HEK293 (cell line): Measurements from ENCODE around the gene PDE4B.

Experiments
- CTCF ChIA-PET: fragments of 350-600 bp; formaldehyde crosslinking; extraction: SDS; loops from one replicate; lab custom pipeline; 2021; ENCODE audit warnings: antibody characterized with exemption; lab: Yijun Ruan, JAX
- POLR2A ChIA-PET: fragments of 300-600 bp; formaldehyde crosslinking; extraction: SDS; loops from one replicate; lab custom pipeline; 2020; ENCODE audit warnings: antibody characterized with exemption, inconsistent platforms; lab: Yijun Ruan, JAX
- H3K27ac ChIP-seq: fragments of 200-500 bp; sonication (Bioruptor generic); 2 replicates; pipeline ENCODE4 v1.5.1; 2014; ENCODE audit warnings: low read depth, low read length, control low read depth, inconsistent platforms; ENCODE audit errors: extremely low read depth
- H3K36me3 ChIP-seq, 2 experiments: fragments of 200-500 bp in 1 of 2; sonication (Bioruptor generic) in 1 of 2; 1 replicate in 1 of 2; 2 replicates in 1 of 2; pipeline ENCODE4 v1.5.1; 2014 to 2017; ENCODE audit warnings: inconsistent platforms in 2 of 2, low read length in 2 of 2; ENCODE audit not compliant: control insufficient read depth in 2 of 2, insufficient read depth in 1 of 2
- H3K4me1 ChIP-seq: fragments of 200-500 bp; sonication (Bioruptor generic); 2 replicates; pipeline ENCODE4 v1.5.1; 2014; ENCODE audit warnings: mild to moderate bottlenecking, low read length, inconsistent platforms; ENCODE audit not compliant: control insufficient read depth, insufficient read depth
- H3K4me3 ChIP-seq: 2 replicates; pipeline ENCODE4 v1.5.1; 2011; ENCODE audit warnings: low read depth, mild to moderate bottlenecking, control low read depth, low read length, moderate library complexity
- H3K9me3 ChIP-seq: fragments of 200-500 bp; sonication (Bioruptor generic); 2 replicates; pipeline ENCODE4 v1.5.1; 2014; ENCODE audit warnings: low read depth, low read length, inconsistent platforms; ENCODE audit not compliant: control insufficient read depth, insufficient read depth
- BCL11B ChIP-seq: fragments of 450-650 bp; formaldehyde crosslinking; IDR thresholded peaks from 2 replicates; pipeline ENCODE4 v1.5.1; 2016; ENCODE audit warnings: low read depth, missing biosample characterization, missing genetic modification characterization
- FEZF1 ChIP-seq: fragments of 450-650 bp; formaldehyde crosslinking; IDR thresholded peaks from 2 replicates; pipeline ENCODE4 v1.5.1; 2016; ENCODE audit warnings: missing biosample characterization, missing genetic modification characterization
- SALL2 ChIP-seq: fragments of 450-650 bp; formaldehyde crosslinking; IDR thresholded peaks from 2 replicates; pipeline ENCODE4 v1.5.0; 2017; ENCODE audit warnings: missing biosample characterization, mild to moderate bottlenecking, missing genetic modification characterization, borderline replicate concordance
- SP2 ChIP-seq: fragments of 450-650 bp; formaldehyde crosslinking; IDR thresholded peaks from 2 replicates; pipeline ENCODE4 v1.5.1; 2016; ENCODE audit warnings: missing biosample characterization, missing genetic modification characterization
- TRIM28 ChIP-seq: IDR thresholded peaks from 2 replicates; pipeline ENCODE4 v1.6.1; 2011; ENCODE audit warnings: low read length, control low read depth, borderline replicate concordance
- YY2 ChIP-seq: fragments of 450-650 bp; formaldehyde crosslinking; IDR thresholded peaks from 2 replicates; pipeline ENCODE4 v1.5.1; 2016; ENCODE audit warnings: missing biosample characterization, missing genetic modification characterization
- ZBTB1 ChIP-seq: fragments of 450-650 bp; formaldehyde crosslinking; IDR thresholded peaks from 2 replicates; pipeline ENCODE4 v1.5.1; 2016; ENCODE audit warnings: missing biosample characterization, missing genetic modification characterization
- ZIC2 ChIP-seq: fragments of 450-650 bp; formaldehyde crosslinking; IDR thresholded peaks from 2 replicates; pipeline ENCODE4 v1.5.1; 2016; ENCODE audit warnings: missing biosample characterization, missing genetic modification characterization
- ZNF302 ChIP-seq: fragments of 450-650 bp; formaldehyde crosslinking; IDR thresholded peaks from 2 replicates; pipeline ENCODE4 v1.5.1; 2016; ENCODE audit warnings: missing biosample characterization, missing genetic modification characterization, low read depth
- ZNF510 ChIP-seq: fragments of 450-650 bp; formaldehyde crosslinking; IDR thresholded peaks from 2 replicates; pipeline ENCODE4 v1.5.1; 2018; ENCODE audit warnings: mild to moderate bottlenecking, missing genetic modification characterization, missing biosample characterization; ENCODE audit not compliant: insufficient replicate concordance
- ZNF629 ChIP-seq: fragments of 450-650 bp; formaldehyde crosslinking; IDR thresholded peaks from 2 replicates; pipeline ENCODE4 v1.5.1; 2017; ENCODE audit warnings: missing biosample characterization, missing genetic modification characterization
- ZNF654 ChIP-seq: fragments of 450-650 bp; formaldehyde crosslinking; IDR thresholded peaks from 2 replicates; pipeline ENCODE4 v1.5.1; 2016; ENCODE audit warnings: low read depth, missing biosample characterization, missing genetic modification characterization
- ZNF658 ChIP-seq: fragments of 450-650 bp; formaldehyde crosslinking; IDR thresholded peaks from 2 replicates; pipeline ENCODE4; 2016; ENCODE audit warnings: missing biosample characterization, missing genetic modification characterization
- ZNF677 ChIP-seq: fragments of 450-650 bp; IDR thresholded peaks from 2 replicates; pipeline ENCODE4 v1.5.0; 2018; ENCODE audit warnings: missing biosample characterization, mild to moderate bottlenecking, missing genetic modification characterization, moderate library complexity
- ZNF837 ChIP-seq: fragments of 450-650 bp; formaldehyde crosslinking; IDR thresholded peaks from 2 replicates; pipeline ENCODE4 v1.5.1; 2016; ENCODE audit warnings: missing biosample characterization, missing genetic modification characterization
- TF ChIP-seq, protein P1 (sequence below): fragments of 450-650 bp; formaldehyde crosslinking; IDR thresholded peaks from 2 replicates; pipeline ENCODE4 v1.5.1; 2017; ENCODE audit warnings: missing biosample characterization, mild to moderate bottlenecking, missing genetic modification characterization, moderate library complexity
- TF ChIP-seq, protein P2 (sequence below): fragments of 450-650 bp; formaldehyde crosslinking; IDR thresholded peaks from 2 replicates; pipeline ENCODE4 v1.5.1; 2017; ENCODE audit warnings: missing biosample characterization, missing genetic modification characterization
- TF ChIP-seq, protein P3 (sequence below): fragments of 450-650 bp; formaldehyde crosslinking; IDR thresholded peaks from 2 replicates; pipeline ENCODE4 v1.5.1; 2016; ENCODE audit warnings: missing biosample characterization, missing genetic modification characterization
- TF ChIP-seq, protein P4 (sequence below): fragments of 450-650 bp; formaldehyde crosslinking; IDR thresholded peaks from 2 replicates; pipeline ENCODE4 v1.5.1; 2016; ENCODE audit warnings: missing biosample characterization, missing genetic modification characterization
- TF ChIP-seq, protein P5 (sequence below): fragments of 450-650 bp; IDR thresholded peaks from 2 replicates; pipeline ENCODE4 v1.5.1; 2018; ENCODE audit warnings: missing biosample characterization, mild to moderate bottlenecking, missing genetic modification characterization
- TF ChIP-seq, protein P6 (sequence below): fragments of 450-650 bp; formaldehyde crosslinking; IDR thresholded peaks from 2 replicates; pipeline ENCODE4 v1.5.1; 2016; ENCODE audit warnings: missing biosample characterization, missing genetic modification characterization, low read depth

Gene PDE4B

DNA sequence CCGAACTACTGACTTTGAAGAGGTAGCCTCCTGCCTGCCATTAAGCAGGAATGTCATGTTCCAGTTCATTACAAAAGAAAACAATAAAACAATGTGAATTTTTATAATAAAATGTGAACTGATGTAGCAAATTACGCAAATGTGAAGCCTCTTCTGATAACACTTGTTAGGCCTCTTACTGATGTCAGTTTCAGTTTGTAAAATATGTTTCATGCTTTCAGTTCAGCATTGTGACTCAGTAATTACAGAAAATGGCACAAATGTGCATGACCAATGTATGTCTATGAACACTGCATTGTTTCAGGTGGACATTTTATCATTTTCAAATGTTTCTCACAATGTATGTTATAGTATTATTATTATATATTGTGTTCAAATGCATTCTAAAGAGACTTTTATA lies 581.5 kb downstream of the PDE4B start (continued):
- TF ChIP-seq, protein P1, sequence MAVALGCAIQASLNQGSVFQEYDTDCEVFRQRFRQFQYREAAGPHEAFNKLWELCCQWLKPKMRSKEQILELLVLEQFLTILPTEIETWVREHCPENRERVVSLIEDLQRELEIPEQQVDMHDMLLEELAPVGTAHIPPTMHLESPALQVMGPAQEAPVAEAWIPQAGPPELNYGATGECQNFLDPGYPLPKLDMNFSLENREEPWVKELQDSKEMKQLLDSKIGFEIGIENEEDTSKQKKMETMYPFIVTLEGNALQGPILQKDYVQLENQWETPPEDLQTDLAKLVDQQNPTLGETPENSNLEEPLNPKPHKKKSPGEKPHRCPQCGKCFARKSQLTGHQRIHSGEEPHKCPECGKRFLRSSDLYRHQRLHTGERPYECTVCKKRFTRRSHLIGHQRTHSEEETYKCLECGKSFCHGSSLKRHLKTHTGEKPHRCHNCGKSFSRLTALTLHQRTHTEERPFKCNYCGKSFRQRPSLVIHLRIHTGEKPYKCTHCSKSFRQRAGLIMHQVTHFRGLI (tag by site-specific recombination): no peak
- no peak for TF ChIP-seq ZBTB1 (tag by site-specific recombination)
- no peak for TF ChIP-seq BCL11B (tag by site-specific recombination)
- TF ChIP-seq, protein P2, sequence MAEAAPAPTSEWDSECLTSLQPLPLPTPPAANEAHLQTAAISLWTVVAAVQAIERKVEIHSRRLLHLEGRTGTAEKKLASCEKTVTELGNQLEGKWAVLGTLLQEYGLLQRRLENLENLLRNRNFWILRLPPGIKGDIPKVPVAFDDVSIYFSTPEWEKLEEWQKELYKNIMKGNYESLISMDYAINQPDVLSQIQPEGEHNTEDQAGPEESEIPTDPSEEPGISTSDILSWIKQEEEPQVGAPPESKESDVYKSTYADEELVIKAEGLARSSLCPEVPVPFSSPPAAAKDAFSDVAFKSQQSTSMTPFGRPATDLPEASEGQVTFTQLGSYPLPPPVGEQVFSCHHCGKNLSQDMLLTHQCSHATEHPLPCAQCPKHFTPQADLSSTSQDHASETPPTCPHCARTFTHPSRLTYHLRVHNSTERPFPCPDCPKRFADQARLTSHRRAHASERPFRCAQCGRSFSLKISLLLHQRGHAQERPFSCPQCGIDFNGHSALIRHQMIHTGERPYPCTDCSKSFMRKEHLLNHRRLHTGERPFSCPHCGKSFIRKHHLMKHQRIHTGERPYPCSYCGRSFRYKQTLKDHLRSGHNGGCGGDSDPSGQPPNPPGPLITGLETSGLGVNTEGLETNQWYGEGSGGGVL (tag by site-specific recombination): no peak
- no peak for TF ChIP-seq ZNF837 (tag by site-specific recombination)
- TF ChIP-seq, protein P3, sequence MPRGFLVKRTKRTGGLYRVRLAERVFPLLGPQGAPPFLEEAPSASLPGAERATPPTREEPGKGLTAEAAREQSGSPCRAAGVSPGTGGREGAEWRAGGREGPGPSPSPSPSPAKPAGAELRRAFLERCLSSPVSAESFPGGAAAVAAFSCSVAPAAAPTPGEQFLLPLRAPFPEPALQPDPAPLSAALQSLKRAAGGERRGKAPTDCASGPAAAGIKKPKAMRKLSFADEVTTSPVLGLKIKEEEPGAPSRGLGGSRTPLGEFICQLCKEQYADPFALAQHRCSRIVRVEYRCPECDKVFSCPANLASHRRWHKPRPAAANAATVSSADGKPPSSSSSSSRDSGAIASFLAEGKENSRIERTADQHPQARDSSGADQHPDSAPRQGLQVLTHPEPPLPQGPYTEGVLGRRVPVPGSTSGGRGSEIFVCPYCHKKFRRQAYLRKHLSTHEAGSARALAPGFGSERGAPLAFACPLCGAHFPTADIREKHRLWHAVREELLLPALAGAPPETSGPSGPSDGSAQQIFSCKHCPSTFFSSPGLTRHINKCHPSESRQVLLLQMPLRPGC: no peak
- TF ChIP-seq, all 188 proteins: peak for 0

DNA sequence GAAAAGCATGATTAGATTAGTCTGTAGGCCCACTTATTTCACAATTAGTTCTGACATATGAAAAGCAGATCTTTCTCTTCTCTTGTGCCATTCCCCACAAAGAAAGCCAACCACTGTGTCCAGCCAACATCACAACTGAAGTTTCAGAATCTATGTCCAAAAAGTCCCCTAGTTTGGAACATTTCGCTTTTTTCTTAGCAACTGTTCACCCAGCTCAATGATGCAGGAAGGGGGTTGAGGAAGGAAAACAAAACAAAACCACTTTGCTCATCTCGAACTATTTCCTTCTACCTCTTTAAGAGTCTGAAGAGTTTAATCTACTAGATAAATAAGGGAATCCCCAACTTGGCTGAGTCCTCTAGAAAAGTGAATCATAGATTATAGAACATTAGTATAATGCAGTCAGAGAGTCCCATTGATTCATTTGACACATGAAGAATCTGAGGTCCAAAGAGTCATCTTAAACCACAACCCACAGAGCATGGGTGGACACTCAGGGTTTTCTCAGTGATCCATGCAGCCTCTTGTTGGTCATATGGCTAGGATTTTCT lies 581.9 kb downstream of the PDE4B start:
- Histone ChIP-seq H3K36me3 (peaks cover 0 to 18% of the 10 kb centered on the region in 2 experiments; a peak in 1 of 3 replicates), H3K4me1 (no peaks in the 10 kb centered on the region), H3K9me3 (no peaks in the 10 kb centered on the region), H3K27ac (no peak overlapping the region), H3K4me3 (no peak overlapping the region)
- POLR2A ChIA-PET: no interaction called here
- TF ChIP-seq, protein P4, sequence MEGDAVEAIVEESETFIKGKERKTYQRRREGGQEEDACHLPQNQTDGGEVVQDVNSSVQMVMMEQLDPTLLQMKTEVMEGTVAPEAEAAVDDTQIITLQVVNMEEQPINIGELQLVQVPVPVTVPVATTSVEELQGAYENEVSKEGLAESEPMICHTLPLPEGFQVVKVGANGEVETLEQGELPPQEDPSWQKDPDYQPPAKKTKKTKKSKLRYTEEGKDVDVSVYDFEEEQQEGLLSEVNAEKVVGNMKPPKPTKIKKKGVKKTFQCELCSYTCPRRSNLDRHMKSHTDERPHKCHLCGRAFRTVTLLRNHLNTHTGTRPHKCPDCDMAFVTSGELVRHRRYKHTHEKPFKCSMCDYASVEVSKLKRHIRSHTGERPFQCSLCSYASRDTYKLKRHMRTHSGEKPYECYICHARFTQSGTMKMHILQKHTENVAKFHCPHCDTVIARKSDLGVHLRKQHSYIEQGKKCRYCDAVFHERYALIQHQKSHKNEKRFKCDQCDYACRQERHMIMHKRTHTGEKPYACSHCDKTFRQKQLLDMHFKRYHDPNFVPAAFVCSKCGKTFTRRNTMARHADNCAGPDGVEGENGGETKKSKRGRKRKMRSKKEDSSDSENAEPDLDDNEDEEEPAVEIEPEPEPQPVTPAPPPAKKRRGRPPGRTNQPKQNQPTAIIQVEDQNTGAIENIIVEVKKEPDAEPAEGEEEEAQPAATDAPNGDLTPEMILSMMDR (tag by site-specific recombination): no peak
- TF ChIP-seq YY2: no peak
- TF ChIP-seq ZNF302 (tag by site-specific recombination): no peak
- TF ChIP-seq TRIM28: no peak
- no peak for TF ChIP-seq ZNF629 (tag by site-specific recombination)
- TF ChIP-seq ZNF658: no peak
- TF ChIP-seq SALL2 (tag by site-specific recombination): no peak
- TF ChIP-seq ZNF510 (tag by site-specific recombination): no peak
- TF ChIP-seq SP2: no peak
- no peak for TF ChIP-seq ZNF677 (tag by site-specific recombination)
- TF ChIP-seq, protein P5, sequence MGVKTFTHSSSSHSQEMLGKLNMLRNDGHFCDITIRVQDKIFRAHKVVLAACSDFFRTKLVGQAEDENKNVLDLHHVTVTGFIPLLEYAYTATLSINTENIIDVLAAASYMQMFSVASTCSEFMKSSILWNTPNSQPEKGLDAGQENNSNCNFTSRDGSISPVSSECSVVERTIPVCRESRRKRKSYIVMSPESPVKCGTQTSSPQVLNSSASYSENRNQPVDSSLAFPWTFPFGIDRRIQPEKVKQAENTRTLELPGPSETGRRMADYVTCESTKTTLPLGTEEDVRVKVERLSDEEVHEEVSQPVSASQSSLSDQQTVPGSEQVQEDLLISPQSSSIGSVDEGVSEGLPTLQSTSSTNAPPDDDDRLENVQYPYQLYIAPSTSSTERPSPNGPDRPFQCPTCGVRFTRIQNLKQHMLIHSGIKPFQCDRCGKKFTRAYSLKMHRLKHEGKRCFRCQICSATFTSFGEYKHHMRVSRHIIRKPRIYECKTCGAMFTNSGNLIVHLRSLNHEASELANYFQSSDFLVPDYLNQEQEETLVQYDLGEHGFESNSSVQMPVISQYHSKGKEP: no peak
- TF ChIP-seq, protein P6, sequence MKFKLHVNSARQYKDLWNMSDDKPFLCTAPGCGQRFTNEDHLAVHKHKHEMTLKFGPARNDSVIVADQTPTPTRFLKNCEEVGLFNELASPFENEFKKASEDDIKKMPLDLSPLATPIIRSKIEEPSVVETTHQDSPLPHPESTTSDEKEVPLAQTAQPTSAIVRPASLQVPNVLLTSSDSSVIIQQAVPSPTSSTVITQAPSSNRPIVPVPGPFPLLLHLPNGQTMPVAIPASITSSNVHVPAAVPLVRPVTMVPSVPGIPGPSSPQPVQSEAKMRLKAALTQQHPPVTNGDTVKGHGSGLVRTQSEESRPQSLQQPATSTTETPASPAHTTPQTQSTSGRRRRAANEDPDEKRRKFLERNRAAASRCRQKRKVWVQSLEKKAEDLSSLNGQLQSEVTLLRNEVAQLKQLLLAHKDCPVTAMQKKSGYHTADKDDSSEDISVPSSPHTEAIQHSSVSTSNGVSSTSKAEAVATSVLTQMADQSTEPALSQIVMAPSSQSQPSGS (tag by site-specific recombination): no peak
- no peak for TF ChIP-seq ZNF654 (tag by site-specific recombination)
- no peak for TF ChIP-seq ZIC2
- no peak for TF ChIP-seq FEZF1 (tag by site-specific recombination)
- TF ChIP-seq, all 188 proteins: peak for 0
- CTCF ChIA-PET: interaction anchor here (0.7 kb wide), 1 partner anchor 72 kb away, joined by 3 read pairs; no protein-coding TSS in a partner anchor
